DOHH2 (cell line): Measurements from ENCODE around the gene PNRC2.

Experiments
- EZH2phosphoT487 ChIP-seq: fragments of 200-600 bp; sonication (generic); IDR thresholded peaks from 2 replicates; pipeline ENCODE4 v1.6.1; 2017; ENCODE audit warnings: borderline replicate concordance, mild to moderate bottlenecking, antibody characterized with exemption, low read length, moderate library complexity, mixed read lengths
- TF ChIP-seq, protein P1 (sequence below): fragments of 200-600 bp; sonication (generic); IDR thresholded peaks from one replicate; pipeline ENCODE4 v1.5.1; 2014; ENCODE audit warnings: antibody characterized with exemption, mild to moderate bottlenecking, low read depth, low read length; ENCODE audit not compliant: poor library complexity, severe bottlenecking

DNA sequence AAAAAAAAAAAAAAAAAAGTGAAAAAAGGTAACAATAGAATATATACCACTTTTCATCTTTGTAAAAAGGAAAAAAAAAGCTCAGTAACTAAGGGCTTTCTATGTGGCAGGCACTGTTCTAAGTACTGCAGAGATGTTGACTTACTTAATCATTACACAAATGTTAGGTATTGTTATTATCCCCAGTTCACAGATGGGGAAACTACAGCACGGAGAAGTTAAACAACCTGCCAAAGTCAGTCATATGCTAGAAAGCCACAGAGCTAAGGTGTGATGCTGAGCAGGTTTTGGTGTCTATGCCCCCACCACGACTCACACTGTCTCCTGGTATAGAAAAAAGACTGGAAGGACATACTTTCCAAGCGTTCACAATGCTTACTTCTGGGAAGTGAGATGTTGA lies 6.6 kb upstream of the PNRC2 start:
- no peak for TF ChIP-seq EZH2phosphoT487
- TF ChIP-seq, protein P1, sequence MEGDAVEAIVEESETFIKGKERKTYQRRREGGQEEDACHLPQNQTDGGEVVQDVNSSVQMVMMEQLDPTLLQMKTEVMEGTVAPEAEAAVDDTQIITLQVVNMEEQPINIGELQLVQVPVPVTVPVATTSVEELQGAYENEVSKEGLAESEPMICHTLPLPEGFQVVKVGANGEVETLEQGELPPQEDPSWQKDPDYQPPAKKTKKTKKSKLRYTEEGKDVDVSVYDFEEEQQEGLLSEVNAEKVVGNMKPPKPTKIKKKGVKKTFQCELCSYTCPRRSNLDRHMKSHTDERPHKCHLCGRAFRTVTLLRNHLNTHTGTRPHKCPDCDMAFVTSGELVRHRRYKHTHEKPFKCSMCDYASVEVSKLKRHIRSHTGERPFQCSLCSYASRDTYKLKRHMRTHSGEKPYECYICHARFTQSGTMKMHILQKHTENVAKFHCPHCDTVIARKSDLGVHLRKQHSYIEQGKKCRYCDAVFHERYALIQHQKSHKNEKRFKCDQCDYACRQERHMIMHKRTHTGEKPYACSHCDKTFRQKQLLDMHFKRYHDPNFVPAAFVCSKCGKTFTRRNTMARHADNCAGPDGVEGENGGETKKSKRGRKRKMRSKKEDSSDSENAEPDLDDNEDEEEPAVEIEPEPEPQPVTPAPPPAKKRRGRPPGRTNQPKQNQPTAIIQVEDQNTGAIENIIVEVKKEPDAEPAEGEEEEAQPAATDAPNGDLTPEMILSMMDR = no peak
